PFSK-1 (cell line): Measurements from ENCODE around the gene BAHCC1.

Experiments used
- SIN3A ChIP-seq: IDR thresholded peaks from 2 replicates; pipeline ENCODE4 v1.6.1; 2012; ENCODE audit warnings: mild to moderate bottlenecking, low read length, moderate library complexity, borderline replicate concordance; ENCODE audit not compliant: insufficient read depth
- TF ChIP-seq, protein P1 (sequence below), 2 experiments: IDR thresholded peaks; 2 replicates each; pipeline versions ENCODE4 v1.6.1 to v1.8.0; 2011 to 2012; ENCODE audit warnings: low read depth in 2 of 2, low read length in 2 of 2, control low read depth in 1 of 2, inconsistent platforms in 1 of 2, mild to moderate bottlenecking in 1 of 2, moderate library complexity in 1 of 2; ENCODE audit not compliant: insufficient read depth in 1 of 2

- TF ChIP-seq SIN3A, result no peak
- TF ChIP-seq, protein P1, sequence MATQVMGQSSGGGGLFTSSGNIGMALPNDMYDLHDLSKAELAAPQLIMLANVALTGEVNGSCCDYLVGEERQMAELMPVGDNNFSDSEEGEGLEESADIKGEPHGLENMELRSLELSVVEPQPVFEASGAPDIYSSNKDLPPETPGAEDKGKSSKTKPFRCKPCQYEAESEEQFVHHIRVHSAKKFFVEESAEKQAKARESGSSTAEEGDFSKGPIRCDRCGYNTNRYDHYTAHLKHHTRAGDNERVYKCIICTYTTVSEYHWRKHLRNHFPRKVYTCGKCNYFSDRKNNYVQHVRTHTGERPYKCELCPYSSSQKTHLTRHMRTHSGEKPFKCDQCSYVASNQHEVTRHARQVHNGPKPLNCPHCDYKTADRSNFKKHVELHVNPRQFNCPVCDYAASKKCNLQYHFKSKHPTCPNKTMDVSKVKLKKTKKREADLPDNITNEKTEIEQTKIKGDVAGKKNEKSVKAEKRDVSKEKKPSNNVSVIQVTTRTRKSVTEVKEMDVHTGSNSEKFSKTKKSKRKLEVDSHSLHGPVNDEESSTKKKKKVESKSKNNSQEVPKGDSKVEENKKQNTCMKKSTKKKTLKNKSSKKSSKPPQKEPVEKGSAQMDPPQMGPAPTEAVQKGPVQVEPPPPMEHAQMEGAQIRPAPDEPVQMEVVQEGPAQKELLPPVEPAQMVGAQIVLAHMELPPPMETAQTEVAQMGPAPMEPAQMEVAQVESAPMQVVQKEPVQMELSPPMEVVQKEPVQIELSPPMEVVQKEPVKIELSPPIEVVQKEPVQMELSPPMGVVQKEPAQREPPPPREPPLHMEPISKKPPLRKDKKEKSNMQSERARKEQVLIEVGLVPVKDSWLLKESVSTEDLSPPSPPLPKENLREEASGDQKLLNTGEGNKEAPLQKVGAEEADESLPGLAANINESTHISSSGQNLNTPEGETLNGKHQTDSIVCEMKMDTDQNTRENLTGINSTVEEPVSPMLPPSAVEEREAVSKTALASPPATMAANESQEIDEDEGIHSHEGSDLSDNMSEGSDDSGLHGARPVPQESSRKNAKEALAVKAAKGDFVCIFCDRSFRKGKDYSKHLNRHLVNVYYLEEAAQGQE (IDR thresholded peaks at IDR 0.05; ENCODE audit: insufficient read depth in 1 of 2, low read depth in 2 of 2, low read length in 2 of 2), result no peak
Observed at GRCh38 chr17:81433656-81434055, 38.4 kb downstream of the BAHCC1 start.
